Stimulated activated naive B cell treated with anti-CD40 and anti-IgM and Interleukin-4, amounts not matched to agents 10 μg/mL and 1 μg/mL and 100 μg/mL, for 72 hours (primary cell): Measurements from ENCODE around the gene CSTPP1.

ENCODE experiments used
- ATAC-seq, 2 donors: fragments of 150-1000 bp; cut with Tn5 transposase; replicated peaks; 2 replicates each; pipeline ENCODE4 v1.10.0; 2021; ENCODE audit warnings: moderate library complexity in 1 of 2
- DNase-seq: peaks from one replicate; pipeline ENCODE4 v3.0.0; 2021
- H3K27ac Mint-ChIP-seq: one replicate; pipeline ENCODE4 v1.8.0; 2022; ENCODE audit warnings: mild to moderate bottlenecking, mixed read lengths
- H3K27me3 Mint-ChIP-seq, 2 donors: one replicate each; pipeline ENCODE4 v1.8.0; 2022; ENCODE audit warnings: mixed read lengths in 2 of 2
- H3K36me3 Mint-ChIP-seq, 2 donors: one replicate each; pipeline ENCODE4 v1.8.0; 2022; ENCODE audit warnings: mixed read lengths in 2 of 2, mild to moderate bottlenecking in 1 of 2
- H3K4me1 Mint-ChIP-seq, 2 donors: one replicate each; pipeline ENCODE4 v1.8.0; 2022; ENCODE audit warnings: mixed read lengths in 2 of 2, mild to moderate bottlenecking in 1 of 2
- H3K4me3 Mint-ChIP-seq, 2 donors: one replicate each; pipeline ENCODE4 v1.8.0; 2022; ENCODE audit warnings: mild to moderate bottlenecking in 2 of 2, mixed read lengths in 2 of 2, moderate library complexity in 1 of 2
- H3K9me3 Mint-ChIP-seq, 2 donors: one replicate each; pipeline ENCODE4 v1.8.0; 2022; ENCODE audit warnings: mixed read lengths in 2 of 2, mild to moderate bottlenecking in 1 of 2

Gene CSTPP1

DNA sequence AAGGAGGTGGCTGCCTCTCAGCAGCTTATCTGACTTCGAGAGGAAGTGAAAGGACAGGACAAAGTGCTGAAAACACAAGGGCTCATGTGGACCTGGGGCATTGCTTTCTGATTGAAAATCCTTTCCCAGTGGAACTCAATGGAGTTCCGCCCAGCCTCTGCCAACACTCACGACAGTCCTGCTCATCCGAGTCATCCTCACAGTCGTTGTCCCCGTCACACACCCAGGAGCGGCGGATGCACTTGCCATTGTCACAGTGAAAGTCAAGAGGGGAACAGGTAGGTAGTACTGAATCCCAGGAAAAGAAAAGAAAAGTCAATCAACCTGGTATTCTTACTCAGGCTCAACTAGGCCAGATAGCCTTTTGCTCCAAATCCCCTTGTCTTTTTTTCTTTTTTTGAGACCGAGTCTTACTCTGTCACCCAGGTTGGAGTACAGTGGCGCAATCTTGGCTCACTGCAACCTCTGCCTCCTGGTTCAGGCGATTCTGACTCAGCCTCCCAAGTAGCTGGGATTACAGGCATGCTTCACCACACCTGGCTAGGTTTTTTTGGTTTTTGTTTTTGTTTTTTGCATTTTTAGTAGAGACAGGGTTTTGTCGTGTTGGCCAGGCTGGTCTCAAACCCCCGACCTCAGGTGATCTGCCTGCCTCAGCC, 36.3 kb upstream of the CSTPP1 start:
- DNase-seq (no peak), ATAC-seq (no peak)
- Mint-ChIP-seq H3K4me1 (no peaks in the 10 kb centered on the region), H3K4me3 (no peak overlapping the region), H3K9me3 (no peaks in the 10 kb centered on the region), H3K27me3 (no peaks in the 10 kb centered on the region), H3K36me3 (no peaks in the 10 kb centered on the region), H3K27ac (peak overlapping the region; percentile 72)

DNA sequence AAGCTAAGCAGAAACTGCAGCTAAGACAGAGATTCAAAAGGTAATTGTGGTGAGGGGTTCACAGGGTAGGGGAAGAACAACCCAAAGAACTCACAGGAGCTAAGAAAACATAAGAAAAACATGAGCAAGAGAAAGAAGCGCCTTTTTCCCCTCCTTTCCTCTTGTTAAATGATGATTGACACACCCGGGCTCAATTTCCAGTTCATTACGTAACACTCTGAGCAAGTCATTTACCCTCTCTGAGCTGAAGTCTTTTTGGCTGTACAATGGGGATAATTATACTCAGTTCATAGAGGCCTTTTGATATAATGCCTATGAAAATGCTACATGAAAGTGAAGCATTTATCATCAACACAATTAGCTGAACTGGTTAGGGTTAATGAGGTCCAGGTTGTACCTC, 35.4 kb upstream of the CSTPP1 start:
- Mint-ChIP-seq H3K9me3 (no peaks in the 10 kb centered on the region), H3K27ac (no peak overlapping the region), H3K4me1 (peaks cover 0 to 2% of the 10 kb centered on the region in 2 donors), H3K4me3 (no peak overlapping the region), H3K27me3 (peaks cover 4 to 8% of the 10 kb centered on the region in 2 donors), H3K36me3 (no peaks in the 10 kb centered on the region)
- DNase-seq (no peak), ATAC-seq (no peak)

DNA sequence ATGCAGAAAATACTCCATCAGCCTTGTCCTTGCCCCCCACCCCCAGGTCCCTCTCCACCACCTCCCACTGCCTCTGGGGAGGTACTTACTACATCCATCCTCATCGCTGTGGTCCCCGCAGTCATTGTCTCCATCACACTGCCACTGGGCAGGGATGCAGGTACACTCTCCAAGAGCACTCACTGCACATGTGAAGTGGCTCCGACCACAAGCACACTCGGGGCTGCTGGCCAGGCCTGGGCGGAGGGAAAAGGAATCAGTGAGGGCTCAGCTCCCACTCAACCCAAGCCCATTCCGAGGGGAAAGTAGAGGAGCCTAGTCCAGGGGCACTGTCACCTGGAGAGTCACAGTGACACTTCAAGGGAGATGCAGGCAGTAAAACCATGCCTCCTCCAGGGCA, 33.9 kb upstream of the CSTPP1 start:
- ATAC-seq (no peak), DNase-seq (no peak)
- Mint-ChIP-seq H3K27me3 (peaks cover 4 to 8% of the 10 kb centered on the region in 2 donors), H3K9me3 (no peaks in the 10 kb centered on the region), H3K4me3 (no peak overlapping the region), H3K4me1 (peaks cover 0 to 8% of the 10 kb centered on the region in 2 donors), H3K27ac (no peak overlapping the region), H3K36me3 (no peaks in the 10 kb centered on the region)

DNA sequence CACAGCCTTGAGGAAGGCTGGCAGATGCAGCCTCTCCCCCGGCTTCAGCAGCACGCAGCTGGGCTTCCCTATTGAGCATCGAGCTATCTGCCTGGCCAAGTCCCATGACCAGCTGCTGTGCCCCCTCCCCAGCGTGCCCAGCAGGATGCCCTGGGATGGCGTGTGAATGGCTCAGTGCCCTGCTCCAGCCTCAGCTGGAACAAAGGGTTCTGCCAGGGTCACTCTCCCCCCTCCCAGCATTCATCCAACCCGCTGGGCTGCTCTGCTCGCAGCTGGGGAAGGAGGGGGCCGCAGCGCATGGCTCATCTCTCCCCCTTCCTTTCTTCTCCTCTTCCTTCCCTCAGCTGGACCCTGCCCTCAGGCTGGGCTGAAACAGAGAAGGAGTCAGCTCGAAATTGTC, 32.7 kb upstream of the CSTPP1 start:
- peaks cover 4 to 8% of the 10 kb centered on the region in 2 donors for H3K27me3 Mint-ChIP-seq
- H3K4me1 Mint-ChIP-seq, result peaks cover 0 to 8% of the 10 kb centered on the region in 2 donors
- ATAC-seq, result no peak
- H3K27ac Mint-ChIP-seq, result no peak overlapping the region
- H3K36me3 Mint-ChIP-seq, result no peaks in the 10 kb centered on the region
- no peak overlapping the region for H3K4me3 Mint-ChIP-seq
- no peak for DNase-seq
- H3K9me3 Mint-ChIP-seq, result no peaks in the 10 kb centered on the region

DNA sequence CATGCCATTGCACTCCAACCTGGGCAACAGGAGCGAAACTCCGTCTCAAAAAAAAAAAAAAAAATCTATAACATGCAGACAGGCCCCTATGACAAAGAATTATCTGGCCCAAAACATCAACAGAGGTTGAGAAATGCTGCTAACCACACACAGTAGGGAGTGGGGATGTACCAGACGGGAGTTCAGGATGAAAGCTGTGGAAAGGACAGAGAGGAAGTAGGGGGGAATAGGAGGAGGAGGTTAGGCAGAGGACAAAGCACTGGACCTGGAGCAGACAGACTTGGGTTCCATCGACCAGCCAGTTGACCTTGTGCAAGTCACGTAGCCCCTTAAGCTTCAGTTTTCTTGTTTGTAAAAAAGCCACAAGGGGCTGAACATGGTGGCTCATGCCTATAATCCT, 30.8 kb upstream of the CSTPP1 start:
- peaks cover 7 to 10% of the 10 kb centered on the region in 2 donors for H3K27me3 Mint-ChIP-seq
- no peaks in the 10 kb centered on the region for H3K36me3 Mint-ChIP-seq
- DNase-seq (no peak), ATAC-seq (no peak)
- peaks cover 0 to 8% of the 10 kb centered on the region in 2 donors for H3K4me1 Mint-ChIP-seq
- no peaks in the 10 kb centered on the region for H3K9me3 Mint-ChIP-seq
- H3K27ac Mint-ChIP-seq, result no peak overlapping the region
- no peak overlapping the region for H3K4me3 Mint-ChIP-seq

DNA sequence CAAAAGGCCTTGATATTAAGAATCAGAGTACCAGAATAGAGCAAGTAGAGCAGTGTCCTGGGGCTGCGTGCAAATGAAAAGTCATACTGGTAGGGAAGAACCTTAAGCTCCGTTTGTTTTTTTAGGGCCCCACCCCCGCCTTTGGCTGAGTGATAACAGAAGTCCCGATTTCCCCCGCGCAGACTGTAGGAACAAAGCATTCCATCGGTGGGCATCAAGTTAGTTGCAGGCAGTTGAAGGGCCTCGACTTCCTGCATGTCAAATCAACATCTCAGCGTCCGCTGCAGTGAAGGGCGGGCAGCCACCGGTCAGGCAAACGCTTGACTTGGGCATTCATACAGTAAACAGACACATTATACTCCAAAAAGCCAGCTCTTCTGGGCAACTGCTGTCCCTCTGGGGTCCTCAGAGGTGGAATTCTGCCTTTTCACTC, 29.9 kb upstream of the CSTPP1 start:
- H3K36me3 Mint-ChIP-seq, result no peaks in the 10 kb centered on the region
- peak; percentile 38 to 65 for ATAC-seq
- no peak overlapping the region for H3K27ac Mint-ChIP-seq

DNA sequence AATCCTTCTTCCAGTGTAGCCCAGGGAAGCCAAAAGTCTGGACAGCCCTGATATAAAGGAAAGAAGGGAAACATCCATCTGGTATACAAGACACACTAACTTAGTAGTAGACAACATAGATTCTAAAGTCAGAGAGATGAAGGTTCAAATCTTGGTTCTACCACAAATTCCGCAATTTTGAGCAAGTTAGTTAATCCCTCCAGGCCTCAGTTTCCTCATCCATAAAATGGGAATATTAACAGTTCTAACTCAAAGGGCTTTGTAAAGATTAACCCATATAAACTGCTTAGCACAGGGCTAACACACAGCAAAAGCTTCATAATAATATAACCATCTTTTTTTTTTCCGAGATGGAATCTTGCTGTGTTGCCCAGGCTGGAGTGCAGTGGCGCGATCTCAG, 29.0 kb upstream of the CSTPP1 start:
- Mint-ChIP-seq H3K4me1 (peaks cover under 1 to 8% of the 10 kb centered on the region in 2 donors), H3K27ac (no peak overlapping the region), H3K36me3 (no peaks in the 10 kb centered on the region), H3K9me3 (no peaks in the 10 kb centered on the region), H3K27me3 (peaks cover 13 to 25% of the 10 kb centered on the region in 2 donors), H3K4me3 (no peak overlapping the region)
- ATAC-seq (no peak), DNase-seq (no peak)

More for the DNA sequence above, 29.9 kb upstream of the CSTPP1 start:
- no peak for DNase-seq
- Mint-ChIP-seq H3K27me3 (peaks cover 7 to 15% of the 10 kb centered on the region in 2 donors), H3K9me3 (no peaks in the 10 kb centered on the region), H3K4me1 (peaks cover 0 to 8% of the 10 kb centered on the region in 2 donors), H3K4me3 (no peak overlapping the region)

DNA sequence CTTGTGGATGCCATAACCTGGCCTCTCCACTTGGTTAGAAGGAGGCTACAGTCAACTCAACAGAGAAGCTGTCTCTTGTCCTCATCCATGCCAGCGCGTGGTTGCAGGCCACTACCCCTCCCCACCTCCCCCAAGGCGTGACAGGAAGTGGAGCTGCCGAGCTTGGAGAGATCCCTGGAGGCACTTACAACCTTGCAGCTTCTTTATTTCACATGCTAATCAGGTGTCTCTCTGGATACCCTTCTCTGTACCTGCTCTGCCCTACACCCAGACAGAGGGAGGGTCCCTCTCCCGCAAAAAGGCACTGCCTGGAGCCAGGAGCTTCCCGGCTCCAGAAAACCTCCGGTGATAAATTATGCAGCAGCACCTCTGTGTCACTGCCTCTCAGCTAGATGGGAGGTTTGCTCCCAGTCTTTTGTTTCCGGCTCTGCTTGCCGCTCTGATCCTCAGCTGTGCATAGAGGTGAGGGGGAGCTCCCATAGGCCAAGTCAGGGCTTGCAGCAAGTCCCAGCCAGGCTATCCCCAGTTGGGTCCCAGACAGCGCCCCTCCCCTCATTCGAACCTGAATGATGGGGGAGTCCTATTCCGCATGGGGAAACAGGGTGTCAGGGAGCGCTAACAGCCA, 23.9 kb upstream of the CSTPP1 start:
- Mint-ChIP-seq H3K27ac (no peak overlapping the region), H3K4me1 (peaks cover 12 to 20% of the 10 kb centered on the region in 2 donors), H3K4me3 (no peak overlapping the region), H3K36me3 (no peaks in the 10 kb centered on the region), H3K27me3 (peaks cover 48 to 65% of the 10 kb centered on the region in 2 donors), H3K9me3 (no peaks in the 10 kb centered on the region)
- DNase-seq (no peak), ATAC-seq (no peak)

DNA sequence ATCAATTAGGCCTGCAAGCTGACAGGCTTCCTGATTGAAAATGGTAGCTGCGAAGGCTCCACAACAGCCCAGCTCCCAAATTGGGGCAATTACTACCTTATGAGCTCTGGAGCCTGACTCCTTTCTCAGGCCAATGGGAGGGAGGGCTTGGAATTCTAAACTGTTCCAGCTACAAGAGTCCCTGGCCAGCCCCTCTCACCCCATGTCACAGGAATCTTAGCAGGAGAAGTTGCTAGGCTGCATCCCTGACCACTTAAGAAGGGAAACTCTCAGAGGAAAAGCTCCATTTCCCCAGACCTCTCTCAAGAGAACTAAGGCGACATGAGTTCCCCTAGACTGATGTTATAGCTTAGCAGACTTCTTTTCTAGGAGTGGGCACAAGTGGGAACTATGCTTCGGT, 23.1 kb upstream of the CSTPP1 start:
- H3K4me1 Mint-ChIP-seq, result peaks cover 12 to 23% of the 10 kb centered on the region in 2 donors
- no peak overlapping the region for H3K4me3 Mint-ChIP-seq
- H3K36me3 Mint-ChIP-seq, result no peaks in the 10 kb centered on the region
- H3K27ac Mint-ChIP-seq, result no peak overlapping the region
- peaks cover 48 to 65% of the 10 kb centered on the region in 2 donors for H3K27me3 Mint-ChIP-seq
- ATAC-seq (no peak), DNase-seq (no peak)
- no peaks in the 10 kb centered on the region for H3K9me3 Mint-ChIP-seq

DNA sequence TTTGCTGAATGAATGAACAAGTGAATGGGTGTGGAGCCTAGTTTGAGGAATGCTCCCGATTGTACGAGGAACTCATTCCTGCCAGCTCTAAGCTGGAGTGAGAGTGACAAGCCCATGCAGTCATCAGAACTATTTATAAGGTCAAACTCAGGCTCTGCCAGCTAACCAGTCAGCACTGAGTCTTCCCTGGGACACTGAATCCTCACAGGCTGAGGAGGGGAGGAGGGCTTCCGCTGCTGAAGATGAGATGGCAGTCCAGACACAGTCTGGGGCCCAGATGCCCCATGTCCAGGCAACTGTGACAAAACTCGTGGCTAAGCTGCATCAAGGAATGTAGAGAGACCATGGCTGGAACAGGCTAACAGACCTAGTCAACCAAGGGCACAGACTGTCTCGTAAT, 22.2 kb upstream of the CSTPP1 start:
- ATAC-seq (no peak), DNase-seq (no peak)
- H3K9me3 Mint-ChIP-seq, result no peaks in the 10 kb centered on the region
- H3K36me3 Mint-ChIP-seq, result no peaks in the 10 kb centered on the region
- H3K27me3 Mint-ChIP-seq, result peaks cover 53 to 74% of the 10 kb centered on the region in 2 donors
- H3K4me1 Mint-ChIP-seq, result peaks cover 17 to 31% of the 10 kb centered on the region in 2 donors
- no peak overlapping the region for H3K27ac Mint-ChIP-seq
- no peak overlapping the region for H3K4me3 Mint-ChIP-seq

DNA sequence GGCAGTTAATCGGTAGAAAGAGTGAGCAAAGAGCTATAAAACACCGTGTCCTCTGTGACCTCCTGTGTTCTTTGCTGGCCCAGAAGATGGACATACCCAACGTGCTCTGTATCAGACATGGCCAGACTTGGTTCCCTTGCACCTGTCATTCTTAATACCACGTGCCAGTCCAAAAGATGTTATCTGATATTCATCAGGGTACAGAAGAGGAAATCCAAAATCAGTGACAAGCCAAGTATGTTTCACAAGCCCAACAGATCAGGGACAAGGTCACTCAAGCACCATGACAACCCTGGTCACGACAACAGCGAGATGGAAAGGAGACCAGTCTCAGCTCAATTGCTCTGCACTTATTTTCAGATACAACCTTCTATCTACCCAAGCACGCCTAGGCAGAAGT, 21.7 kb upstream of the CSTPP1 start:
- no peak overlapping the region for H3K4me3 Mint-ChIP-seq

DNA sequence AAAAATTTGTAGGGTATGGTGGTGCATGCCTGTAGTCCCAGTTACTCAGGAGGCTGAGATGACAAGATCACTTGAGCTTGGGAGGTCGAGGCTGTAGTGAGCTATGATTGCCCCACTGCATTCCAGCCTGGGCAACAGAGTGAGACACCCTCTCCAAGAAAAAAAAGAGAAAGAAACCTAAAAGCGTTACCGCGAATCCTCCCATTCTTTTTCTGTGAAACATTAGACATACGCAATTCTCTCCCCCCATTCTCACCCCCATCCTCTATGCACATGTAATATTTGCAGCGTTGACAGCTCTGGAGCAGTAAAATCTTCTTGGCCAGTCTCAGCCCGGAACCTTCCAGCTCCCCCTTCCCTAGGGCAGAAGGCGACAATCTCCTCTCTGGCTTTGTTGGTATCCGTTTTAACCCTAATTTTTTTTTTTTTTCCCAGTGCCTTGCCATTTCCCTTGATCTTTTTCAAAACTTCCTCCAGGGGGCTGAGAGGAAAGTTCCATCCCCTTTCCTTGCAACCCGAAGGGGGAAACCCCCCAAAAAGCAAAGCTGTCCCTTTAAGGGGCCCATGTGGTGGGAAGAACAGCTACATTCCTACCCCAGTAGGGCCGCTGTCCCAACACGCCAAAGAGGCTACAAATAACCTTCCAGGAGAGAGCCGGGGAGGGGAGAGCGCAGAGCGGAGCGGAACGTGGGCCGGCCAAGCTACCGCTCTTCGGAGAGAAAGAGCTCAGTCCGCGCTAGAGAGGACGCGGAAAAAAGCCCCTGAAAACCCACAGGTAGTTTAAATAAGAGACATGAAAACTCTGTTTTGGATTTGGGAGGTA, 20.1 kb upstream of the CSTPP1 start:
- H3K27ac Mint-ChIP-seq, result peak overlapping the region; percentile 16
- peak; percentile 56 to 63 for ATAC-seq
- no peak for DNase-seq
- H3K9me3 Mint-ChIP-seq, result no peaks in the 10 kb centered on the region
- H3K4me1 Mint-ChIP-seq, result peaks cover 23 to 37% of the 10 kb centered on the region in 2 donors
- peaks cover 59 to 71% of the 10 kb centered on the region in 2 donors for H3K27me3 Mint-ChIP-seq
- H3K36me3 Mint-ChIP-seq, result no peaks in the 10 kb centered on the region
- peak overlapping the region; percentile 81 to 85 for H3K4me3 Mint-ChIP-seq

More for the DNA sequence above, 21.7 kb upstream of the CSTPP1 start:
- Mint-ChIP-seq H3K27ac (no peak overlapping the region), H3K27me3 (peaks cover 59 to 78% of the 10 kb centered on the region in 2 donors), H3K9me3 (no peaks in the 10 kb centered on the region), H3K36me3 (no peaks in the 10 kb centered on the region), H3K4me1 (peaks cover 22 to 36% of the 10 kb centered on the region in 2 donors)
- no peak for DNase-seq
- no peak for ATAC-seq

DNA sequence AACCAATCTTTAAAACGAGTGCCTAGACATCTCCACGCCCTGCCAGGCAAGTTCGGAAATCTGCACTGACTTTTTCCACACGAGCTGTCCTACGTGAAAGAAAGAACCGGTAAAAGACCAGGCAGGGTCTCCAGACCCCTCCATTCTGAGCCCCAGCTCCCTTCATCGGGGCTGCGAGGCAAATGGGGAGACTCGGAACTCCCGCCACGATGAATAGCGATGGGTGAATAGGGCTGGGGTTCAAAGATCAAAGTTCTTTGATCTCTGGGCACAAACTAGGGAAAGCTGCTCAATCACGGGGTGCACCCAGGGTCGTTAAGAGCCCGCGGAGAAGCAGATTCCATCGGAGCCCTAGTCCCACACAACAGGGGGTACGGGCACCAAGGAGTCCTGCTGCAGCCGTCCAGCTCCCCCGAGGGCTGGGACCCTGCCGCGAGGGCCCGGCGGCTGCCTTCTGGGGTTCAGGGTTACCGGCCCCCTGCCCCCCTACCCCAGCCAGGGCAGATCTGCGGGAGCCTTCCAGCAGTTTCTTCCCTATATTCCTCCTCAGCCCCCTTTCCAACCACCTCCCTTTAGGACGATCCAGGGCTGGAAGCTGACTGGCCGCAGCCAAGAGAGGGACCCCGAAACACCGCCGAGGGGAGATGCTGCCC, 19.3 kb upstream of the CSTPP1 start:
- peak overlapping the region; percentile 81 to 85 for H3K4me3 Mint-ChIP-seq
- H3K36me3 Mint-ChIP-seq, result no peaks in the 10 kb centered on the region
- H3K4me1 Mint-ChIP-seq, result peaks cover 23 to 37% of the 10 kb centered on the region in 2 donors
- no peaks in the 10 kb centered on the region for H3K9me3 Mint-ChIP-seq
- DNase-seq, result no peak
- H3K27me3 Mint-ChIP-seq, result peaks cover 55 to 65% of the 10 kb centered on the region in 2 donors
- peak; percentile 9 to 13 for ATAC-seq
- H3K27ac Mint-ChIP-seq, result no peak overlapping the region

DNA sequence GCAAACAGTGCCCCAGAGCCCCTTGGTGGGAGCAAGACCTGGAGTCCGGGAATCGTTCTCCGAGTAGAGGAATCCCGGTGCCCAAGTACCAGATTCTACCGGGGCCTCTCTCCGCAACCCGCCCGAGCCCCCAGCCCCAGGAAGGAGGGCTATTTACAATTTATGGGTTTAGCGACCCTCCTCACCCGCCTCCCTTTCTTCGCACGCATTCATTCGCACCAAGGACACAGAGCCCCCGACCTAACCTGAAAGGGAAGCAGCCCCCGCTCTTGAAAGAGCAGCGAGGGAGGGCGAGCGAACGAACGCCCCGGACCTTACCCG, 18.8 kb upstream of the CSTPP1 start:
- H3K4me1 Mint-ChIP-seq, result peaks cover 21 to 37% of the 10 kb centered on the region in 2 donors
- DNase-seq (no peak), ATAC-seq (no peak)
- H3K27me3 Mint-ChIP-seq, result peaks cover 51 to 60% of the 10 kb centered on the region in 2 donors
- H3K4me3 Mint-ChIP-seq, result peak overlapping the region; percentile 70 to 81
- no peaks in the 10 kb centered on the region for H3K9me3 Mint-ChIP-seq
- no peaks in the 10 kb centered on the region for H3K36me3 Mint-ChIP-seq
- peak overlapping the region; percentile 59 for H3K27ac Mint-ChIP-seq
